Measurements from ENCODE around the gene HEATR5A.
"Not testable (repeated sequence)": the region's sequence is repeated elsewhere in the genome, so short reads cannot be mapped to it uniquely, and the experiment has no call there.

The HEATR5A gene

GRCh38 chr14:31265701-31266398 lies 154.5 kb downstream of the HEATR5A start:
- H3K4me1 ChIP-seq (ENCODE audit: control insufficient read depth, insufficient read depth, low read length), result peaks cover 72% of the 10 kb centered on the region

GRCh38 chr14:31263485-31264133 lies 156.7 kb downstream of the HEATR5A start:
- peaks cover 59% of the 10 kb centered on the region for H3K4me1 ChIP-seq (ENCODE audit: control insufficient read depth, insufficient read depth, low read length)
- H3K36me3 ChIP-seq (ENCODE audit: control insufficient read depth, insufficient read depth, low read length), result no peaks in the 10 kb centered on the region
- no peaks in the 10 kb centered on the region for H3K27me3 ChIP-seq (ENCODE audit: control insufficient read depth, insufficient read depth, low read length)
- peak overlapping the region; percentile 9 for H3K9ac ChIP-seq (ENCODE audit: low read length)
- no peaks in the 10 kb centered on the region for H3K9me3 ChIP-seq (ENCODE audit: control insufficient read depth, low read length)
- no peak overlapping the region for H3K4me3 ChIP-seq (ENCODE audit: low read length)

More at GRCh38 chr14:31265701-31266398, 154.5 kb downstream of the HEATR5A start:
- Histone ChIP-seq H3K27me3 (ENCODE audit: control insufficient read depth, insufficient read depth, low read length) (no peaks in the 10 kb centered on the region), H3K4me3 (ENCODE audit: low read length) (no peak overlapping the region), H3K9ac (ENCODE audit: low read length) (no peak overlapping the region), H3K36me3 (ENCODE audit: control insufficient read depth, insufficient read depth, low read length) (peaks cover 5% of the 10 kb centered on the region), H3K9me3 (ENCODE audit: control insufficient read depth, low read length) (peaks cover 9% of the 10 kb centered on the region)

DNA sequence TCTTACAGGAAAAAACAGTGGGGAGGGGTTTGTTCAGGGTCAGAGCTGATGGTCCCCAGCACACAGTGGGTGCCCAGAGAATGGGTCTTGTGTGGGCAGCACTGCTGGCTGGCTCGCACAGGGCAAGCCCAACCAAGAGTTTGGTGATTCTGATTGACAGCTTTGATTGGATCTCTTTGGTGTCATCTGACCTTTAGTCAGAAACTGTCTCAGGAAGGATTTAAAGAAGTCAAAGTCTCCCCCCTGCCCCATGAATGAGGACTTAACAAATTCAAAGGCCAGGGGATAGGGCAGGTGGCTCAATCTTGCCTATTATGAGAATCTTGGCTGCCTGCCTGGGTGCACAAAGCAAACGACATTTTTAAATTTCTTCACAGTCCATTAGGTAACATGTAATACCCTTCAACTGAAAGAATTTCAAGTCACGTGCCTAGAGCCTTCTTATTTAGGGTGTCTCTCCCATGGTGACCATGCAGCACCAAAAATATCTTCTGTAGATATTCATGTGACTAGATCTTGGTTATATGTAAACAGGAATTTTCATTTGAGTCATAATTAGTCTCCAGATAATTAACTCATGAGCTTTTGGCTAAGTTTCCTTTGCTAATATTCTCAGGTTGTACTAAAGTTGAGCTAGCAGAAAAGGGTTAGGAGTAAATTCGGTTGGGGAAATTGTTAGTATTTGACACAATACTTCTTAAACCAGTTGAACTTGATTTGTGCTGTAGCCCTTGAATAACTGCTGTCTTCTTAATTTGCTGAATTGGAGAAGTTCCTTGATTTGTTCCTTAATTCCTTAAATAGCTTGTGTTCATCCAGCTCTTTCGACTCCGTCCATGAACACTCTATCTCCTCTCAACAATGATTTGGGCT lies 158.3 kb downstream of the HEATR5A start:
- no peaks in the 10 kb centered on the region for H3K9me3 ChIP-seq (ENCODE audit: control insufficient read depth, low read length)

DNA sequence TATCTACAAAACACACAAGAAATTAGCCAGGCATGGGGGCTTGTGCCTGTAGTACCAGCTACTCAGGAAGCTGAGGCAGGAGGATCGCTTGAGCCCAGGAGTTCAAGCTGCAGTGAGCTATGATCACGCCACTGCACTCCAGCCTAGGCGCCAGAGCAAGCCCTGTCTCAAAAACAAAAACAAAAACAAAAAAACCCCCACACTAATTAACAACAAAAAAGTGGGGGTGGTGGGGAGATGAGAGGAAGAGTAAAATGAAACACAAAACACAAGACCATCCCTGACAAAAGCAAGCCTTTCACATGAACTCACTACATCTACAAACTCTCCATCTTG lies 158.9 kb downstream of the HEATR5A start:
- Histone ChIP-seq H3K9ac (ENCODE audit: low read length) (no peak overlapping the region), H3K4me1 (ENCODE audit: control insufficient read depth, insufficient read depth, low read length) (peaks cover 73% of the 10 kb centered on the region), H3K4me3 (ENCODE audit: low read length) (no peak overlapping the region), H3K27me3 (ENCODE audit: control insufficient read depth, insufficient read depth, low read length) (no peaks in the 10 kb centered on the region), H3K36me3 (ENCODE audit: control insufficient read depth, insufficient read depth, low read length) (no peaks in the 10 kb centered on the region), H3K9me3 (ENCODE audit: control insufficient read depth, low read length) (no peaks in the 10 kb centered on the region)

More for the DNA sequence above, 158.3 kb downstream of the HEATR5A start:
- Histone ChIP-seq H3K4me3 (ENCODE audit: low read length) (no peak overlapping the region), H3K27me3 (ENCODE audit: control insufficient read depth, insufficient read depth, low read length) (no peaks in the 10 kb centered on the region), H3K4me1 (ENCODE audit: control insufficient read depth, insufficient read depth, low read length) (peaks cover 73% of the 10 kb centered on the region), H3K36me3 (ENCODE audit: control insufficient read depth, insufficient read depth, low read length) (no peaks in the 10 kb centered on the region), H3K9ac (ENCODE audit: low read length) (no peak overlapping the region)

DNA sequence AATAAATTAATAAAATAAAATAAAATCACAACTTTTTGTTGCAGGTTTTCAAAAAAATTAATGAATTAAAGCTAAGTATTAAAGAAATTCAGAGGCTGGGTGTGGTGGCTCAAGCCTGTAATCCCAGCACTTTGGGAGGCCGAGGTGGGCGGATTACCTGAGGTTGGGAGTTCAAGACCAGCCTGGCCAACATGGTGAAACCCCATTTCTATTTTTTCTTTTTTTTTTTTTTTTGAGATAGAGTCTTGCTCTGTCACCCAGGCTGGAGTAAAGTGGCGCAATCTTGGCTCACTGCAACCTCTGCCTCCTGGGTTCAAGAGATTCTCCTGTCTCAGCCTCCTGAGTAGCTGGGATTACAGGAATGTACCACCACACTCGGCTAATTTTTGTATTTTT lies 161.3 kb downstream of the HEATR5A start:
- H3K4me1 ChIP-seq (ENCODE audit: control insufficient read depth, insufficient read depth, low read length), result peaks cover 50% of the 10 kb centered on the region
- not testable (repeated sequence) for H3K9me3 ChIP-seq (ENCODE audit: control insufficient read depth, low read length); H3K36me3 ChIP-seq (ENCODE audit: control insufficient read depth, insufficient read depth, low read length); H3K27me3 ChIP-seq (ENCODE audit: control insufficient read depth, insufficient read depth, low read length); H3K9ac ChIP-seq (ENCODE audit: low read length); H3K4me3 ChIP-seq (ENCODE audit: low read length)

DNA sequence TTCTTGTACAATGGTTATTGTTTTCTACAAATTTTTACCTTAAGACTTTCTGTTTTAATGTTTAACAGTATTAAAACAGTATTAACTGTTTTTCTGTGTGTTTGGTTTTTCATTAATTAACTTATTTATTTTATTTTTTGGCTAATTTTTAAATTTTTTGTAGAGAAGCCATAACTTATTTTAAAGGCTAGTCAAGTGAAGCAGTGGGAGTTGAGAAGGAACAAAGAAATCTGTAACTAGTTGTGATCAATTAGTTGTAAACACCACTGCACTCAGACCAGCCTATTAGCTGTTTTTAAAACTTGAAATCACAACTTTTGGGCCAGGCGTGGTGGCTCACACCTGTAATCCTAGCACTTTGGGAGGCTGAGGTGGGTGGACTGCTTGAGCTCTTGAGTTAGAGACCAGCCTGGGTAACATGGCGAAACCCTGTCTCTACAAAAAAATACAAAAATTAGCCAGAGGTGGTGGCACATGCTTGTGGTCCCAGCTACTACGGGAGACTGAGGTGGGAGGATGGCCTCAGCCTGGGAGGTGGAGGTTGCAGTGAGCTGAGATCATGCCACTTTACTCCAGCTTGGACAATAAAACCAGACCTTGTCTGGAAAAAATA lies 161.8 kb downstream of the HEATR5A start:
- H3K27me3 ChIP-seq (ENCODE audit: control insufficient read depth, insufficient read depth, low read length), result no peaks in the 10 kb centered on the region
- peaks cover 45% of the 10 kb centered on the region for H3K4me1 ChIP-seq (ENCODE audit: control insufficient read depth, insufficient read depth, low read length)
- no peak overlapping the region for H3K9ac ChIP-seq (ENCODE audit: low read length)
- no peaks in the 10 kb centered on the region for H3K36me3 ChIP-seq (ENCODE audit: control insufficient read depth, insufficient read depth, low read length)
- no peak overlapping the region for H3K4me3 ChIP-seq (ENCODE audit: low read length)
- no peaks in the 10 kb centered on the region for H3K9me3 ChIP-seq (ENCODE audit: control insufficient read depth, low read length)

DNA sequence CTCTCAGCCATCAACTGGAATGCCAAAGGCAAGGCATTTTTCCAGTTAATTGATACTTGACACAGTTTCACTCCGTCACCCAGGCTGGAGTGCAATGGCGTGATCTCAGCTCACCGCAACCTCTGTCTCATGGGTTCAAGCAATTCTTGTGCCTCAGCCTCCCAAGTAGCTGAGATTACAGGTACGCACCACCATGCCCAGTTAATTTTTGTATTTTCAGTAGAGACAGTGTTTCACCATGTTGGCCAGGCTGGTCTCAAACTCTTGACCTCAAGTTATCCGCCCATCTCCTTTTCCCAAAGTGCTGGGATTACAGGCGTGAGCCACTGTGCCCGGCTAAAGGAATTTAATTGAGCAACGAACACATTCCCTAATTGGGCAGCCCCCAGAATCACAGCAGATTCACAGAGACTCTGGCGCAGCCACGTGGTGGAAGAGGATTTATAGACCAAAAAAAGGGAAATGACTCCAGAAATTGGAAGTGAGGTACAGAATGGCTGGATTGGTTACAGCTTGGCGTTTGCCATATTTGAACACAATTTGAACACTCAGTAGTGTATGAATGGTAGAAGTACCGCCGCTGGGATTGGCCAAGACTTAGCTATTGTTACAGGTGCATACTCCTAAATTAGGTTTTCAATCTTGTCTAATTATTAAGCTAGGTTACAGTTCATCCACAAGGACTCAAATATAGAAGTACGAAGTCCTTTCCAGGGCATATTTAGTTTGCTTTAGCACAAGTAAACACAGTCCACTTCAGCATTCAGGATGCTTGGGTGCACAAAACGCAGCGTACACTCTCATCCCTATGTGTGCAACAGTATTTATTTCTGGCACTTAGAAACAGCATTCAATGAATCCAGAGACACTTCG lies 162.6 kb downstream of the HEATR5A start:
- H3K36me3 ChIP-seq (ENCODE audit: control insufficient read depth, insufficient read depth, low read length); H3K9ac ChIP-seq (ENCODE audit: low read length); H3K9me3 ChIP-seq (ENCODE audit: control insufficient read depth, low read length); H3K27me3 ChIP-seq (ENCODE audit: control insufficient read depth, insufficient read depth, low read length); H3K4me3 ChIP-seq (ENCODE audit: low read length): not testable (repeated sequence)
- peaks cover 43% of the 10 kb centered on the region for H3K4me1 ChIP-seq (ENCODE audit: control insufficient read depth, insufficient read depth, low read length)

- Histone ChIP-seq H3K27me3 (ENCODE audit: control insufficient read depth, insufficient read depth, low read length) (no peaks in the 10 kb centered on the region), H3K9me3 (ENCODE audit: control insufficient read depth, low read length) (no peaks in the 10 kb centered on the region), H3K9ac (ENCODE audit: low read length) (no peak overlapping the region)
These were observed 163.2 kb downstream of the HEATR5A start for GRCh38 chr14:31257244-31257553.

DNA sequence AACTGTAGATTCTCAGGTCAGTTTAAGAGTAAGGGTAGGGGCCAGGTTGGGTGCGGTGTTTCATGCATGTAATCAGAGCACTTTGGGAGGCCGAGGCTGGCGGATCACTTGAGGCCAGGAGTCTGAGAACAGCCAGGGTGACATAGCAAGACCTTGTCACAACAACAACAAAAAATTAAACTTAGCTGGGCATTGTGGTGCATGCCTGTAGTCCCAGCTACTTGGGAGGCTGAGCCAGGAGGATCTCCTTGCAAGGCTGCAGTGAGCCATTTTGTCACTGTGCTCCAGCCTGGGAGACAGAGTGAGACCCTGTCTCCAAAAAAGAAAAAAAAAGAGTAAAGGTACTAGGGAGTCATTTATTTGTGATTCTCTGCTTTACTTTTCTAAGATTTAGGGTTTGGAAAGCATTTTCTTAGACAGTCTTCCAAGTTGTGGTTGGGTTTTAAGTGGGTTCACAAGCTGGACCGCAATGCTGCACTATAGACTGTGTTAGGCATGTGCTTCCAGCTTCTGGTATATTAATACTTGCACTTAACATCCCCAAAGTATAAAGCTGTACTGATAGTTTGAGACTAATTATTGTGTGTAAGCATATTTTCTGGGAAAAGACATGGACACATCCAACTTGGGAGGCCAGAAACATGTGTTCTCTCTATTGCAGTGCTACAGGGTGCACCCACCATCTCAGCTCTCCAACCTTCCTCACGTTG lies 163.7 kb downstream of the HEATR5A start:
- H3K9ac ChIP-seq (ENCODE audit: low read length), result no peak overlapping the region
- H3K36me3 ChIP-seq (ENCODE audit: control insufficient read depth, insufficient read depth, low read length), result no peaks in the 10 kb centered on the region
- H3K27me3 ChIP-seq (ENCODE audit: control insufficient read depth, insufficient read depth, low read length), result no peaks in the 10 kb centered on the region
- no peak overlapping the region for H3K4me3 ChIP-seq (ENCODE audit: low read length)
- peaks cover 40% of the 10 kb centered on the region for H3K4me1 ChIP-seq (ENCODE audit: control insufficient read depth, insufficient read depth, low read length)
- no peaks in the 10 kb centered on the region for H3K9me3 ChIP-seq (ENCODE audit: control insufficient read depth, low read length)

More at GRCh38 chr14:31257244-31257553, 163.2 kb downstream of the HEATR5A start:
- Histone ChIP-seq H3K36me3 (ENCODE audit: control insufficient read depth, insufficient read depth, low read length) (no peaks in the 10 kb centered on the region), H3K4me3 (ENCODE audit: low read length) (no peak overlapping the region), H3K4me1 (ENCODE audit: control insufficient read depth, insufficient read depth, low read length) (peaks cover 41% of the 10 kb centered on the region)

DNA sequence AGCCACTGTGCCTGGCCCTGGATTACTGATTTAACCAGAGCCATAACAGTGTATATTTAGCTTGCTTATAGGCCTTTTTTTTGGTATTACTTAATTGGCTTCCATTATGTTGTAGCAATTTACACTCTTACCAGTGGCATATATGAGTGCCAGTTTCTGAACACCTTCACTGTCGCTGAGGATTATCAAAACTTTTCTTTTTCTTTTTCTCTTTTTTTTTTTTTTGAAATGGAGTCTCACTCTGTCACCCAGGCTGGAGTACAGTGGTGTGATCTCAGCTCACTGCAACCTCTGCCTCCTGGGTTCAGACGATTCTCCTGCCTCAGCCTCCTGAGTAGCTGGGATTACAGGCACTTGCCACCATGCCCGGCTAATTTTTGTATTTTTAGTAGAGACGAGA lies 164.4 kb downstream of the HEATR5A start:
- H3K9me3 ChIP-seq (ENCODE audit: control insufficient read depth, low read length); H3K27me3 ChIP-seq (ENCODE audit: control insufficient read depth, insufficient read depth, low read length); H3K4me3 ChIP-seq (ENCODE audit: low read length); H3K9ac ChIP-seq (ENCODE audit: low read length); H3K36me3 ChIP-seq (ENCODE audit: control insufficient read depth, insufficient read depth, low read length): not testable (repeated sequence)
- peaks cover 41% of the 10 kb centered on the region for H3K4me1 ChIP-seq (ENCODE audit: control insufficient read depth, insufficient read depth, low read length)

DNA sequence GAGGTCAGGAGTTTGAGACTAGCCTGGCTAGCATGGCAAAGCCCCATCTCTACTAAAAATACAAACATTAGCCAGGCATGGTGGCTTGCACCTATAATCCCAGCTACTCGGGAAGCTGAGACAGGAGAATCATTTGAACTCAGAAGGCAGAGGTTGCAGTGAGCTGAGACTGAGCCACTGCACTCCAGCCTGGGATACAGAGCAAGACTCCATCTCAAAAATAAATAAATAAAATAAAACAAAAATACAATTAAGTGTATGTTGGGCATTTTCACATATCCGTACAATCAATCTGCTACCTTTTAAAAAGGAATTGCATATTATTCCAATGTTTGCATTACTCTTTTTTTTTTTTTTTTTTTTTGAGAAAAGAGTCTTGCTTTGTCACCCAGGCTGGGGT lies 165.1 kb downstream of the HEATR5A start:
- H3K27me3 ChIP-seq (ENCODE audit: control insufficient read depth, insufficient read depth, low read length), result no peaks in the 10 kb centered on the region
- peaks cover 41% of the 10 kb centered on the region for H3K4me1 ChIP-seq (ENCODE audit: control insufficient read depth, insufficient read depth, low read length)
- H3K4me3 ChIP-seq (ENCODE audit: low read length), result no peak overlapping the region
- no peaks in the 10 kb centered on the region for H3K36me3 ChIP-seq (ENCODE audit: control insufficient read depth, insufficient read depth, low read length)
- no peaks in the 10 kb centered on the region for H3K9me3 ChIP-seq (ENCODE audit: control insufficient read depth, low read length)
- no peak overlapping the region for H3K9ac ChIP-seq (ENCODE audit: low read length)

Data from mucosa of stomach (tissue), 1 donor.